Keratinocyte (primary cell): Measurements from ENCODE around the gene JPH2.

Experiments
- CTCF ChIP-seq, 3 experiments: IDR thresholded peaks in 1 of 3; conservative IDR thresholded peaks in 1 of 3; optimal IDR thresholded peaks in 1 of 3; 2 replicates in 2 of 3; 3 replicates in 1 of 3; pipeline versions ENCODE3 to v1.5.1; 2011; ENCODE audit warnings: low read length in 3 of 3, mild to moderate bottlenecking in 3 of 3, moderate library complexity in 2 of 3, control low read depth in 1 of 3, inconsistent platforms in 1 of 3; ENCODE audit not compliant: insufficient read depth in 2 of 3; ENCODE audit errors: extremely low read depth in 1 of 3
- EZH2 ChIP-seq: IDR thresholded peaks from one replicate; pipeline ENCODE4 v1.6.1; 2012; ENCODE audit warnings: inconsistent platforms, mild to moderate bottlenecking, low read length, moderate library complexity

- TF ChIP-seq EZH2 = no peak
- no peak for TF ChIP-seq CTCF (optimal IDR thresholded peaks at IDR 0.05 in 1 of 3, IDR thresholded peaks at IDR 0.05 in 1 of 3, conservative IDR thresholded peaks at IDR 0.05 in 1 of 3; ENCODE audit: extremely low read depth in 1 of 3, insufficient read depth in 2 of 3, low read length in 3 of 3)
Observed at GRCh38 chr20:44200371-44200770, 13.4 kb upstream of the JPH2 start.
